ENCODE data around the gene TMPRSS4.
"Not testable (repeated sequence)": the region's sequence is repeated elsewhere in the genome, so short reads cannot be mapped to it uniquely, and the experiment has no call there.

The TMPRSS4 gene

DNA sequence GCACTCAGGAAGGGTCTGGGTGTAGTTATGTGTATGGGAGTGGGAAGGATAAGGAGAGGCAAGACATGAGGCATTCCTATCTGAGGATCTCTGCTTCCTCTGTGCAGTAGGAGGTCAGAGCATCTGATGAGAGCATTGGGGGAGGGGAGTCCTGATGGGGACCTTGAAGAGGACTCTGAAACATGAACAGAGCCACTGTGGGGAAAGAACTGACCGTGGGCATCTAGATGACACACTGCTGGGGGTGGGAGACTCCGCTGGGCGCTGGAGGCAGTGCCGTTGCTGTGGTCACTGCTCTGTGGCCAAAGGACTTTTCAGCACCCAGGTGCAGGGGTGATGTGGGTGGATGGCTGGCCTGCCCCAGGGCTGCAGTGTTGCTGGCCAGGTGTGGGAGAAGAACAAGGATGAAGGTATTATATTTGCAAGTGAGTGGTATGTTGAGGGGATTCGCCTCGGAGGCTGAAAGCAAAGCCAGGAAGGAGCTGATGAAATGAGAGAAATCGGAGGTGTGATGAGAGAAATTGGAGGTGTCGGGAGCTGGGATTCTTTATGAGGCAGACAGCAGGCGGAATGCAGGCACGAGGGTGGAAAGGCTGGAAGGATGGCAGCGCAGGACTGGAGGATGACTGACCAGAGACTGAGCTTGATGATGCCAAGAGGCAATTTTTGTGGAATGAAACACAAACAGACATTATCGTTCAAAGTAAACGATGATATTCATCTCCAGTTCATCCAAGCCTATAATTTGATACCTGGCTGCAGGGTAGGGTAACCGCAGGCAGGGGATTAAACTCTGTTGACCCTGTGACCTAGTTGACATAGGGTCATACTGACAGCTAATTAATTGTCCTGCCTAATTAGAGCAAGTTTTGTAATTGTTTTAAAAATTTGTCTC lies 19.4 kb upstream of the TMPRSS4 start:
- no peak for DNase-seq

DNA sequence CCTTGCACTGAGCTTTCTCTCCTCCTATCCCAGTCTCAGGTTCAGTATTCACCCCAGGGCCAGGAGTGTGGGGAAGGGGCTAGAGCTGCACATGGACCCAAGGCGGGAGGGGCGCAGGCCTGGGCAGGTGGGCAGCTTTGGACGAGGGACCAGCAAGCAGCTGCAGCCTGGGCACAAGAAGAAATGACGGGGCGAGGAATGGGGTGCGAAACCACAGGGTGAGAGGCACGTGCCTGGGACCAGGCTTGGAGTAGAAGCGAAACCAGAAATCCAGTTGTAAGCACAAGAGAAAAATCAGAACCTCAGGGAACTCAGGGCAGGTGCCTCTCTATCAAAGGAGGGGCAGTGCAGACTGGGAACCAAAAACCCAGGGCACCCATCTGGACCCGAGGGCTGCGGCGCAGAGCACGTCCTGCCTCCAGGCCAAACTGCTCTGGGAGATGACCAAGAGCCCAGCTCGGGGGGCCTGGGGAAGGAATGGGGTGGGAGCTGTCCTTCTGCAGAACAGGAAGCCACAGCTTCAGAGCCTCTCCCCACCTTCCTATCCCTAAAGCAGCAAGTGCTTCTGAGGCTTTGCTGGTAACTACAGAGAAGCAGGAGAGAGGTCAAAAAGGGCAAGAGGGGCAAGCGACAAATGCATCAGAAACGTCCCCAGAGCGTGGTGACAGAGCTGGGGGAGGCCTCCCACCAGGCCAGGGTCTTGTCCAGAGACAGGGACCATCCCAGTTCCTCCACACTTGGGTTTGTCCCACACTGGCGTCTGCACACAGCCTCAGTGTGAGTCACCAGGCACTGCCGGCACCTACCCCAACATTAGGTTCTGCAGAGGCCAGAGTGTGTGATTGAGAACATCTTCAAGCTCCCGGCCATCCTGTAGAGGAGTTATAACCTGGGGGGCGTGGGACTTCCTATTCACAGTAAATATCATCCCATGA lies 18.3 kb upstream of the TMPRSS4 start:
- no peak for DNase-seq

DNA sequence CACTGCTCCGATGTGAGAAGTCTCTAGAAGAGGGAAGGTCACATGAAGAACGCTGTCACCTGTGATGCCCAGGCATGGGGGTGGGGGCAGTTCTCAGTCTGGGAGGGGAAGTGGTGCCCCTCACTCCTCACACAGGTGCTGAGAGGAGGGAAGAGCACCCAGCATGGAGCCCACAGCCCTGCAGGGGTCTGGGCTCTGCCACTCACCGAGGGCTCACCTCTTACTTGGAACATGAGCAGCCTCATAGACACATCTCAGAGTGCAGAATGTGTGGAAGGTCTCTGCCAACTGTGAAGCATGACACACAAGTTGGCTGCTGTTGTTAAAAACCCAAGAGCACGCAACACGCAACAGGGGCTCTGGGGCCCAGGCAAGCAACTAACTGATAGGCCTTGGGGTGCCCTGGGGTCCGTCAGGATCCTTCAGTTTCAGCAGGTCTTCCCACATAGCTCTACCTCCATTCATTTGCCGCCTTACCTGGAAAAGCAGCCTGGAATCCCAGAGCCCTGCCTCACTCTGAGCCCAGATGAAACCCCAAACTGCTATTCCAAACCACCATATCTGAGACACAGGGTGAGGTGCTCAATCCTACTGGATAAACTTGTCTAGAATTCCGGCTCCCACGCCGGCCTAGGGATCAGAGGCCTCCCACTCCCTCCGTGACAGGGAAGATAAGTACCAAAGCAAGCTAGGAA lies 17.5 kb upstream of the TMPRSS4 start:
- no peak for DNase-seq

DNA sequence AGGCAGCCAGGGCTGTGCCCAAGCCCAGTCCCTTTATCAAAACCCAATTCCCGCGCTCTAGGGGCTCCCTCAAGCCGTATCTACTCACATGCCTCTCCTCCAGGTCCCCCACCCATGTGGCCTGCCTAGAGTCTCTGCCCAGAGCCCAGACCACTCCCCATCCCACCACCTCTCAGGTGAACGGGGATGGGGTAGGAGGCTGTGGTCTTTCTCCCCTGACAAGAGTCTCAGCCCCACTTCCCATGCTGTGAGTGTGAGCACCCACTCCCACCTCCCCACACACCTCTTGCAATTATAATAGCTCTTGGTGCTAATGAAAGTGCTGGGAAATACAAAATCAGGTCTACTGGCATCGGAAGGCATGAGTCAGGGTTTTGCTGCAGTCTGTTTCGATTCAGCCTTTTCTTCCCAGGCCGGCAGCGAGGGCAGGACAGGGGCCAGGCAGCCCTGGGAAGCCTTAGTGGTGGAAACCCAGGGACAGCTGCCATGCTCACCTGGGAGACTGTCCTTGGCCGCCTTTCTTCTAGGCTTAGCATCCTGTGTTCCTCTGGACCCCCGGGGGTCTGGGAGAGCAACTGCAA lies 16.7 kb upstream of the TMPRSS4 start:
- no peak for DNase-seq

DNA sequence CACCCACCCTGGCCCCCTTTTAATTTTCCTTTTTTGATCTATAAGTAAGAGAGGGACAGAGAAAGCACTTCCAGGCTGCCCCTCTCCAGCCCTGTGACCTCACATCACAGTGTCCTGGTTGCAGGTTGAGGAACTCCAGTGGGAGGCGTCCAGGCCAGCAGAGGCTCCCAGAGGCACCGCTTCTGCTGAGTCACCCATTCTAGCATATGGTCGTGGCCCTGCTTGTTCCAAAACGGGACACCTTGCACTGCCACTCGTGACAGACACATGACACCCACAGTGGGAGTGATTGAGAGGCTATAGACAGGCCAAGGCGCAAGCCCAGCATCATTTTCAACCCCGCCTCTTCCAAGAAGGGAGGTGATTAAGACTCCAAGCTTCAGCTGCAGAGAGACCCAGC lies 16.0 kb upstream of the TMPRSS4 start:
- DNase-seq, result no peak

DNA sequence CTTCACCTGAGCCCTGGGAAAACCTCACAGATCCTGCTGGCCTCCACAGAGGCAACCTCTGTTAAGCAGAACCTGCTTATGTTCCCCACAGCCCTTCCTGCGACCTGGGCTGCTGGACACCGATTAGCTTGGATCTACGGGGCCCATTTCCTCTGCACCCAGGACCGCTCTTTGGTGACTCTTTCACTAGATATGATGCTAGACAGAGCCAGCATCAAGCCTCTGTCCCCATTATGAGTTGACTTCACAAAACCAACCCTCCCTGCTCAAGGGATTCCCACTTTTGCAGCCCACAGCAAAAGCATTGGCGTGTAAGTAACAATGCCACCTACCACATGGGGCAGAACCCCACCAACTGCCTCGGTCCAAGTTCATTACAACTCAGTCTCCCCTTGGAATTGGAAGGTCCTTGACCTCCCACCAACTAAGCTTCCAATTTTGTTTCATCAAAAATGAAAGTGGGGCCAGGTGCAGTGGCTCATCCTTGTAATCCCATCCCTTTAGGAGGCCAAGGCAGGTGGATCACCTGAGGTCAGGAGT lies 15.2 kb upstream of the TMPRSS4 start:
- no peak for DNase-seq

DNA sequence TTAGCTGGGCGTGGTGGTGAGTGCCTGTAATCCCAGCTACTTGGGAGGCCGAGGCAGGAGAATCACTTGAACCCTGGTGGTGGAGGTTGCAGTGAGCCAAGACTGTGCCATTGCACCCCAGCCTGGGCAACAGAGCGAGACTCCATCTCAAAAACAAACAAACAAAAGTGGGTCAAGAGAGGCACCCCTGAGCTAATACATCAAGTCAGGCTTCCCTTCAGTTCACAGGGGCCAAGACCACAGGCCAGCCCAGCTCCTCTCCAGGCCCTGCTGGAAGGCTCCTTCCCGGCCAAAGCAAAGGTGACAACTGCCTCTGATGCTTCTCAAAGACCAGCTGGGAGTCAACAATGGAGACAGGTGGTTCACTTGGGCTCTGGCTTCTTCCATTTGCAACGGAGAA lies 14.7 kb upstream of the TMPRSS4 start:
- not testable (repeated sequence) for DNase-seq

DNA sequence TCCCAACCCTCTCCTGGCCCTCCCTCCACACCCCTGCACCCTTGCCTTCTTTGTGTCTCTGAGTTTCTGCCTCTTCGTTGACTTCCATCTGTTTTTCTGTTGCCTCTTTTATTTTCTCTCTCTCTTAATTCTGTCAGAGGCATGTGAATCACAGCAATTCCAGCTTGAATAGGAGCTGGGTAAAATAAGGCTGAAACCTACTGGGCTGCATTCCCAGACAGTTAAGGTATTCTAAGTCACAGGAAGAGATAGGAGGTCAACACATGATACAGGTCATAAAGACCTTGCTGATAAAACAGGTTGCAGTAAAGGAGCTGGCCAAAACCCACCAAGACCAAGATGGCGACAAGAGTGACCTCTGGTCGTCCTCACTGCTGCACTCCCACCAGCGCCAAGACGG lies 14.2 kb upstream of the TMPRSS4 start:
- not testable (repeated sequence) for DNase-seq

DNA sequence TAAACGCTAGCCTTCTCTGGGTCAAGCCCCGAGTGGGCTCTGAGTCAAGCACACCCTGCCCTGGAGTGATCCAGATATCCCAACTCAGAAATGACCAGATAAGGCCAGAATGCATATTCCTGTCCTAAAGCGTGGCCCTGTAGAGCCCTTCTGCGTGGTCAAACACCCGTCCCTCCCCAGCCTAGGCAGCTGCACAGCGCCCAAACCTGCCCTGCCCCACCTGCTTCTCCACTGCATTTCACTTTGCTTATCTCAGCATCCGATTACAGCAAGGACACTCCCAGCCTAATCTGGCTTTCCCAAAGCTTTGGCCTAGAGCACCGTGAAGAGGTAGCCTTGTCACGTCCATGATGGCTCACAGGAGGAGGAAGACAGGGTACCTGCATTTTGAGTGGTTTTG lies 11.9 kb upstream of the TMPRSS4 start:
- no peak for DNase-seq

DNA sequence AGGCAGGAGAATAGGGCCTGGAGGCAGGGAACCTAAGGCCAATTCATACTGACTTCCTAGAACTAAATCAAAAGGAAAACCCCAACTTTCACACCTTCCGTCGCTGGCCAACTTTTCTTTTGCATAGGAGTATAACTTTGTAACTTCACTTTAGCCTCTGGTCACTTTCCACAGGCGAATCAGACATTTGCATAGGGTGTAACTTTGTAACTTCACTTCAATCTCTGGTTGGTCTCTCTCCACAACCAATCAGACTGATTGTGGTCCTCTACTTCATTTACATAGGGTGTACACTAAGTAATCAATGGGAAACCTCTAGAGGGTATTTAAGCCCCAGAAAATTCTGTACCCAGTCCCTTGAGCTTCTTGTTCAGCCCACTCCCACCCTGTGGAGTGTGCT lies 11.5 kb upstream of the TMPRSS4 start:
- DNase-seq, result no peak

DNA sequence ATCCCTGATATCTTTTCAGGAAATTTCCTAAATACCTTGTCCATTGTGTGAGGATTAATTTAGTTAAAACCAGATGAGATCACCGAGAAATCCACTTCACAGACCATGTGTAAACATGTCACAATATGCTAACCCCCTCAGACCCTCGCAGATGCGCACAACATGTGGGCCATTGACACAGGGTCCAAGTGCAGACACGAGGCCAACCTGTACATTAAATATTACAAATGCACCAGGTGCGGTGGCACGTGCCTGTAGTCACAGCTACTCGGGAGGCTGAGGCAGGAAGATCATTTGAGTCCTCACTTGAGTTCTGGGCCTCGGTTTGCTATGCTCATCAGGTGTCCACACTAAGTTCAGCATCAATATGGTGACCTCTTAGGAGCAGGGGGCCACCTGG lies 9.9 kb upstream of the TMPRSS4 start:
- no peak for DNase-seq

DNA sequence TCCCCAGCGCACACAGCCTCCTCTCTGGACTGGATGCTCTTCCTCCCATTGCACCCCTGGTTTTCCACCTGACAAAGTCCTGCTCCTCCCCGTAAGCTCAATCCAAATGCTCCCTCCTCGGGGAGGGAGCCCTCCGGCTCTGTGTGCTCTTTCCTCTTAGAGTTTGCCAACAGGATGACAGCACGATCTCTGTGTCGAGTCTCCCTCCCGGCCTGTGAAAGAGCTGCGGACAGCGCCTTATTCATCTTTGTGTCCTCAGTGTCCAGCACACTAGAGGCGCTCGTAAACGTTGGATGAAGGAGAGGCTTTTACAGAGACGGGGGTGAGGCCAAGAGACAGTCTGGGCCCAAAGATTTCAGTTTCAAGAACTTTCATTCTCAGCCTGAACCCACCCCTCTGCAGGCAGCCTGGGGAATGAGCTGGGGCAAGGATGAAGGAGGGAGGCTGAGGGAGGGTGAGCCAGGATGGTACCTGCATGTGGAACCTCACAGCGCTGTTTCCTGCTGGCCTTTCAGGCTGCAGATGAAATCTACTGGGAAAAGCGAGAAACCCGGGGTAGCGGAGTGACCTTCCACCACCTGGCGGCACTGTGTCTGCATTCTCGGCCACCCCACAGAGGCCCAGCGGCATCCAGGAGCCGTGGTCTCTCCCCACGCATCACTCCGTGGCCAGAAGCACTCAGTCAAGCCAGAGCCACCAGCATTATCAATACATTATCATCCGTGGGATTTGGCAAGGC lies 8.5 kb upstream of the TMPRSS4 start:
- no peak for DNase-seq

DNA sequence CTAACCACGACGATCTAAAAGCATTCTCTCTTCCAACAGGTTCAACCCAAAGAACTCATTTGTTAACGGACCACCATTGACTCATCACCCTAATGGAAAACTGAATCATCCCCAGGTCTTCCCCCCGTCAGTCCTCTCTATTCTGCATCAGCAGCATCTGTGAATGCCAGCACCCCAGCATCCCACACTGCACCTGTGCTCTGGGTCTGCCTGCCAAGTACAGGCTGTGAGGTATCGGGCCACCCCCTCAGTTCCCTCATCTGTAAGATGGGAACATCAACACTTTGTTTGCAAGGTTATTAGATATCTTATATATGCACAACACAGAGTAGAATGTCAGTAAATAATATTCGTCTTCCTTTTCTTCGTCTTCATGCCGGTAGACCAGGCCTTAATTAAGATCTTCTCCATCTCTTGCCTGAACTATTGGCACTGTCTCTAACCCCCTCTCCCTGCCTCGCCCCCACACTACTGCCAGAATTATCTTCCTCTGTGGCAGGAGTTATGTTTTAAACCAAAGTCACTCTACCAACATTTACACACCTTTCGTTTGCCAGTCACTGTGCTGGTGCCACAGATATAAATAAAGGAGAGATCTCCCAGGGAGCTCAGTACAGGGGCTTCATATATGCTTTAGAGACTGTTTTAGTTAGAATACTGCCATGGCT lies 7.8 kb upstream of the TMPRSS4 start:
- DNase-seq, result no peak

DNA sequence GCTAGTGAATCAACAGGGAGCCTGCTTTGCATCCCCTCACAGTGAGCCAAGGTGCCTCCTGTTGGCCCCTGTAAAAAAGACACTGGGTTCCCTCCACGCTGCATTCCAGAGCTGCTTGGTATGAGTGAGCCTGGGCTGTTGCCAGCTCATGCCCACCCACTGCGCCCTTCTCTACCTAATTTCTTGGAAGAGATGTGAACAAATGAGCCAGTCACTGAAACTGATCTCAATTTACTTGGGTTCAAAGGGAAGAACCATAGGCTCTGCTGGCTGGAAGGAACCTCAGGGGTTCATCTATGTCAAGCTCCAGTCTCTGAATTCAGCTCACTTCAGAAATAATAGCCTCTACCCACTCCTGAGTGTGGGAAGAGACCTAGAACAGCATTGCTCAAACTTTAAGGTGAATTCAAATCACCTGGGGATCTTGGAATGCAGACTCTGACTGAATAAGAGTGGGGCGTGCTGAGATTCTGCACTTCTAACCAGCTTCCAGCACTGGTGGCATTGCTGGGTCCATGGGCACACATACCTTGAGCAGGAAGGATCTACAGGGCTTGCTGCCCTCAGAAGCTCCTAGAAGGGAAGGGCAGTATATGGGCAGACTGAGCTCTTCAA lies 5.4 kb upstream of the TMPRSS4 start:
- no peak for DNase-seq

DNA sequence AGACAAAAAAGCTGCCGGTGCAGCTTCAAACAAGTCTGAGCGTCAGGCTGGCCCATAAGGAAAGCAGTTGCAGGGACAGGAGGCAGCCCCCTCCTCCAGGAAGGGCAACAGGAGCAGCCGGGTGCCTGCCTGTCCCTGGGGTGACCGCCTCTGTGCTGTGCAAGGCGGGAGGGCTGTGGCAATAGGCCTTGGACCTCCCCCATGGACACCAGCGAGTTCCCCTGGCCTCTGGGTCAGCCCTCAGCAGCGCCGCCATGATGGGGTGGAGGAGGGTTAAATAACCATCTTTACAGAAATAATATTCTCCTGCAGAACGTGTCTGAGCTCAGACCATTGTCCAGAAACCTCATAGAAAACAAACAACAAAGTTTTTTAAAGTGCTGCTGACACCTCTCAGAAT lies 3.3 kb upstream of the TMPRSS4 start:
- no peak for DNase-seq

DNA sequence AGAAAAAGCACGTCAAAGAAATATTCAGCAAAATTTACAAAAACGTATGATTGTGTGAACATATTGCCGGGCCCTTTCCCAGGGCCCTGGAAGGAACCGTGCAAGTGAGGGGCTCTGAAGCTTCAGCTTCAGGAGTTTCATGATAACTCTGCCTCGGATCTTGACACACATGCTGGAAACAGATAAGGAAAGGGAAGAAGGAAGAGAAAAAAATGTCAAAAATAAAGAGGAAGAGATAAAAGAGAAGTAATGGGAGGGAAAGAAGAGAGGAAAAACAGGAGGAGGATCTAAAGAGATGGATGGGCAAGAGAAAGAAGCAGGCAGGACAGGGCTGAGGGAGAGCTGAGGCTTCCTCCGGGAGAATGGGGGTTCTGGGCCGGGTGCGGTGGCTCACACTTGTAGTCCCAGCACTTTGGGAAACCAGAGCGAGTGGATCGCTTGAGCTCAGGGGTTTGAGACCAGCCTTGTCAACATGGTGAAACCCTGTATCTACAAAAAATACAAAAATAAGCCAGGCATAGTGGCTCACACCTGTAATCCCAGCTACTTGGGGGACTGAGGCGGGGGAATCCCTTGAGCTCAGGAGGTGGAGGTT lies 2.7 kb upstream of the TMPRSS4 start:
- DNase-seq, result no peak

DNA sequence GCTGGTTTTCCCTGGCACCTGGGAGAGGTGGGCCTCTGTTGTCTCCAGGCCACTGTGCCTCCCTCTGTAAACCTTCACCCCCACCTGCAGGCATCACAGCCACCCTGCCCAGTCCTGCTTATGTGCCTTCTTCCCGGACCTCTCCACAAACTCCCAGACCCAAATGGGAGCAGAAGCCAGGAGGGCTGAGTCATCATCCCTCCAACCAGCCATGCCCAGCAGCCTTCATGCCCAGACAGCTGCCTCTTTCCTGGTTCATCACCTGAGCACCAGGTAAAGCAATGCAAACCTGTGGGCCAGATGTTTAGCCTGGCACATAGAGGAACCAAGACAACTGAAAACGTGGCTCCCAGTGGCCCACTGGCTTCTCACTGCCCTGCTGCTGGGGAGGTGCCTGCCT lies 2.1 kb upstream of the TMPRSS4 start:
- no peak for DNase-seq

DNA sequence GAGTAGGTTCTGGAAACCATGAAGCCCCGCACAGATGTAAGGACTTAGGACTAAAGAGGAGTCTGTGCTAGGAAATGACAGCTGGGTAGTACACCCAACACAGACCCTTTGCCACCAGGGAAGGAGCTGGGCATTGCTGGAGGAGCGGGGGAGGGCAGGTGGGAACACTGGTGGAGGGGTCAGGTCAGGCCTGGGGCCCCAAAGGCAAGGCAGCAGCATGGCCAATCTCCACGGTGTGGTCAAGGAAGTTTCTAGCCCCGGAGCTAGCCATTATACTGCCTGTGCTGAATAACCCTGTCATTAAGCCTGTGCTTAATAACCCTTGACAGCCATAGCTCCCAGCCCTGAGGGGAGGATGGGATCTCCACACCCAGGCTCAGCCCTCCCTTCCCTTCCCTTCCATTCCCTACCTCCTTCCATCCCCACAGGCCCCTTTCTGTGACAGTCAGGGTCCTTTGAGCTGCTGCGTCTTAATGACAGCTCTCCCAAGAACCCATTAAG lies 2.1 kb downstream of the TMPRSS4 start:
- no peak for DNase-seq

DNA sequence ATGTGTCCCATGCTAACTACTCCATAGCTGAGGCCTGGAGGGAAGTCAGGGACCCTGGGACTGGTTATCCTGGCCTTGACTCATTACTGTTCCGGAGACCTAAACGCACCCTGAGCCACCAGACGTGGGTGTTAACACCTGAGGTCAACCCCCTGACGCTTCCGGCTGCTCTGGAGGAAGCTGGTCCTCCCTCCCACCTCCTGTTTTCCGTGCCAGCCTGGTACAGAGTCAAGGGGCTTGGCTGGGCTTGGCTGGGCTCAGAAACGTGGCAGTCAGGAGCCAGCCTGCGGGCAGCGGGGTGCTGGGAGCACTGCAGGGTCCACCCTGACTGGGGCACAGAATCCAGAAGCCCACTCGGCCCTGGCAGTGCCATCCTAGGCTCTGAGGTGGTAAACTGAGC lies 2.6 kb downstream of the TMPRSS4 start:
- DNase-seq, result no peak

DNA sequence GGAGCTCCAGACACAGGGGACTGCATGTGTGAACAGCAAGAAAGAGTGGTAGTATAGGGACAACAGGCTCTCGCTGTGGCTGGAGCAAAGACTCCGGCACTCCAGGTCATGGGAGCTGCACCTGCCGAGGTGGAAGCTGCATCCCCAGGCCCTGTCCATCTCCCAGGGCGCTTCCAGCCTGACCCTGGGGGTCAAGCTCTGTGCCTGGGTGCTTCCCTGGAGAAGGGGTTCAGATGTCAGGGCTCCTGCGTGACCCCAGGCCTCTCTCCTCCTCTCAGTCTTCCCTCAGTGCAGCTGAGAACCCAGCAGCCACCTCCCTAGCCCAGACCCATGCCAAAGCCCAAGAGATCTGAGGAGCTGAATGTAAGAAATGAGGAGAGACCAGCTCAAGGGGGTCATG lies 3.4 kb downstream of the TMPRSS4 start:
- DNase-seq, result no peak
